VCaP (cell line): ENCODE results near the gene NAB2.

Experiments
- H3K27ac ChIP-seq: fragments of 450-650 bp; 2 replicates; pipeline ENCODE4 v1.5.1; 2017
- CTCF ChIP-seq: fragments of 450-650 bp; conservative IDR thresholded peaks from 2 replicates; pipeline ENCODE4 v1.5.1; 2017; ENCODE audit warnings: mild to moderate bottlenecking, moderate library complexity

NAB2 gene

DNA sequence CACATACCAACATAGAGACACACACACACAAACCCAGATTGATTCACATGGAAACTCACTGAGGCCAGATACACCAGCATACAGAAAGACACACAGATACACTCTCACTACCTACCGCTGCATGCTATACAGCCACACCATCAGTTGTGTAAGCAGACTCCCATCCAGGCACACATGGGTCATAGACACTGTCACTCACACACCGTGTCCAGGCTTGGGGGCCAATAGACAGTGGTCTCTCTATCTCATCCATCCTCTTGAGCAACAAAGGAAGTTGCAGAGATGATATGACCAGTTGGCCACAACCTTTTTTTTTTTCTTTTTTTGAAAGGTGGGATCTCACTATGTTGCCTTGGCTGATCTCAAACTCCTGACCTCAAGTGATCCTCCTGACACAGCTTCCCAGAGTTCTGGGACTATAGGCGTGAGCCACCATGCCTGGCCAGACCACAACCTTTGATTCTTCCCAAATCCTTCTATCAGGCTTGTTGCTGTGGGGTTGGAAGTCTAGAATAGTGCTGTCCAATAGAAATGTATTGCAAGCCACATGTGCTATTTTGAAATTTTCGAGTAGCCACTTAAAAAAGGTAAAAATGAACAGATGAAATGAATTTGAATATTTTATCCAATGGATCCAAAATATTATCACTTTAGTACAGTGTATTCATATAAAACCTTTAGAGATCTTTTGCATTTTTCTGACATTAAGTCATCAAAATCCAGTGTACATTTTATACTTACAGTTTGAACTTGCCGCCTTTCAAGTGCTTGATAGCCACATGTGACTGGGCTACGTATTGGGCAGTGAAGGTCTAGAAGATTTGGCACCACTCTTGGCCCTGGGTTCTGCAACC, 51.1 kb downstream of the NAB2 start:
- TF ChIP-seq CTCF = no peak
- H3K27ac ChIP-seq = no peak overlapping the region

DNA sequence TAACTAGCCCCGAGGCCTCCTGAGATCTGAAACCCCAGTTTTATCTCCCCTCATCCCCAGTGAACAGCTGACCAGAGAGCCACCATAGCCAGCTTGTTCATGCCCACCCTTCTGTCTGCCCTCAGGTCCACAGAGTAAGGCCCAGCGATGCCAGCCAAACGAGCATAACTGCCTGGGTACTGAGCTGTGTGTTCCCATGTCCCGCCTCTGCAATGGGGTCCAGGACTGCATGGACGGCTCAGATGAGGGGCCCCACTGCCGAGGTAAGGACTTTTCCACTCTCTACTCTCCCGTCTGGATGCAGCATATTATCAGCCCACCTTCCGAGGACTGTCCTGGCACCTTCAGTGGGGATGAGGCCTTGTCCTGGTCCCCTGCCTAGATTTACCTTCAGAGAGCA, 52.3 kb downstream of the NAB2 start:
- H3K27ac ChIP-seq = no peak overlapping the region
- TF ChIP-seq CTCF = no peak

- H3K27ac ChIP-seq = no peak overlapping the region
- TF ChIP-seq CTCF = no peak
These were observed 53.2 kb downstream of the NAB2 start for GRCh38 chr12:57142121-57142520.

GRCh38 chr12:57142727-57143126, 53.8 kb downstream of the NAB2 start:
- no peak for TF ChIP-seq CTCF
- H3K27ac ChIP-seq = no peak overlapping the region

GRCh38 chr12:57143454-57143853, 54.5 kb downstream of the NAB2 start:
- TF ChIP-seq CTCF = no peak
- H3K27ac ChIP-seq = no peak overlapping the region
